Osteoblast (primary cell): ENCODE results near the gene DUSP6. TPM values are rescaled to one million over a fixed set of nuclear protein-coding genes. Genes with fewer than 3 reads are reported as not detected.

Source experiments
- DNase-seq: peaks from one replicate; pipeline ENCODE4 v3.0.0; 2011; ENCODE audit warnings: low spot score, mixed read lengths; ENCODE audit not compliant: insufficient read length; ENCODE audit errors: missing footprints
- H2AFZ ChIP-seq: 2 replicates; pipeline ENCODE4 v1.6.0; 2011; ENCODE audit warnings: mild to moderate bottlenecking, low read length
- H3K27ac ChIP-seq: 2 replicates; pipeline ENCODE4 v1.5.1; 2011; ENCODE audit warnings: mild to moderate bottlenecking, low read depth, low read length, moderate library complexity
- H3K27me3 ChIP-seq: 2 replicates; pipeline ENCODE4 v1.6.0; 2012; ENCODE audit warnings: mild to moderate bottlenecking, control low read depth, inconsistent platforms, low read length, moderate library complexity; ENCODE audit not compliant: insufficient read depth
- H3K36me3 ChIP-seq: 2 replicates; pipeline ENCODE4 v1.5.1; 2011; ENCODE audit warnings: mild to moderate bottlenecking, low read length, control low read depth, moderate library complexity; ENCODE audit not compliant: insufficient read depth
- H3K4me1 ChIP-seq: 2 replicates; pipeline ENCODE4 v1.5.1; 2011; ENCODE audit warnings: mild to moderate bottlenecking, low read length, control low read depth, moderate library complexity; ENCODE audit not compliant: insufficient read depth
- H3K4me2 ChIP-seq: 2 replicates; pipeline ENCODE4 v1.6.0; 2011; ENCODE audit warnings: mild to moderate bottlenecking, low read length; ENCODE audit not compliant: insufficient read depth
- H3K4me3 ChIP-seq: fragments of 200-600 bp; sonication (generic); 3 replicates; pipeline ENCODE4 v1.5.1; 2012; ENCODE audit warnings: mild to moderate bottlenecking, low read length, inconsistent platforms; ENCODE audit not compliant: insufficient read depth
- H3K79me2 ChIP-seq: 2 replicates; pipeline ENCODE4 v1.6.0; 2012; ENCODE audit warnings: mild to moderate bottlenecking, low read length, control low read depth, inconsistent platforms; ENCODE audit not compliant: insufficient read depth
- H3K9me3 ChIP-seq: 2 replicates; pipeline ENCODE4 v1.5.1; 2011; ENCODE audit warnings: low read depth, low read length, control low read depth
- H4K20me1 ChIP-seq: 2 replicates; pipeline ENCODE4 v1.6.0; 2012; ENCODE audit warnings: mild to moderate bottlenecking, low read length, control low read depth; ENCODE audit not compliant: insufficient read depth
- CTCF ChIP-seq: IDR thresholded peaks from 2 replicates; pipeline ENCODE4 v1.5.1; 2011; ENCODE audit warnings: mild to moderate bottlenecking, low read depth, low read length, moderate library complexity; ENCODE audit errors: extremely low read depth
- total RNA-seq: library from RNA; depleted of rRNA; stranded (reverse); fragments of >200 nt; gene quantifications from 2 replicates; pipeline ENCODE4 v1.2.3, GENCODE V29; 2012

DUSP6 gene
- total RNA-seq, 1 donor, result 30.0 TPM

- H2AFZ ChIP-seq, result no peak overlapping the region
- H3K36me3 ChIP-seq, result no peaks in the 10 kb centered on the region
- no peak overlapping the region for H3K4me3 ChIP-seq
- DNase-seq, result no peak
- no peaks in the 10 kb centered on the region for H3K79me2 ChIP-seq
- no peaks in the 10 kb centered on the region for H4K20me1 ChIP-seq
- H3K9me3 ChIP-seq, result no peaks in the 10 kb centered on the region
- no peak for TF ChIP-seq CTCF
- peak overlapping the region; percentile 1 for H3K27ac ChIP-seq
- H3K4me2 ChIP-seq, result peak overlapping the region; percentile 10
- no peaks in the 10 kb centered on the region for H3K27me3 ChIP-seq
- peaks cover 46% of the 10 kb centered on the region for H3K4me1 ChIP-seq
Observed at GRCh38 chr12:89370850-89371249, 18.5 kb upstream of the DUSP6 start.

DNA sequence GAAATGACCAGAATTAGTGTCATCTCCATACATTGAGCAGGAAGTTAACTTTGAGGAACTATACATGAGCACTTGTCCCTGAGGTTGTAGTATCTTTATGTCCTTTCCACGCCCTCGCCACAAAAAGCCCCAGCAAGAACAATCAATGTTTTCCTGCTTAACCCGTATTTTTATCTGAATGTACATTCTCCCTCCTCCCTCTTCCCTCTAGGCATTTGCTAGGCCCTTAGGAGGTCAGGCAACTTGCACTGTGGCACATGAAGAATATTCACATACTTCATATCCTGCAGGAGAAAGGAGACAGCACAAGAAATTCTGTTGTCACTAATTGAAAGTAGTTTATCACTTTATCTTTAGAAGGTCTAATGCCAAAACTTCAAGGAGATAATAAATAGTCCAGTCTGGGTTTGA is 18.1 kb upstream of the DUSP6 start:
- H2AFZ ChIP-seq, result no peak overlapping the region
- no peaks in the 10 kb centered on the region for H4K20me1 ChIP-seq
- no peaks in the 10 kb centered on the region for H3K36me3 ChIP-seq
- DNase-seq, result no peak
- H3K4me1 ChIP-seq, result peaks cover 42% of the 10 kb centered on the region
- H3K4me3 ChIP-seq, result no peak overlapping the region
- H3K27ac ChIP-seq, result peak overlapping the region; percentile 1
- H3K4me2 ChIP-seq, result peak overlapping the region; percentile 10
- H3K27me3 ChIP-seq, result no peaks in the 10 kb centered on the region
- H3K79me2 ChIP-seq, result no peaks in the 10 kb centered on the region
- TF ChIP-seq CTCF, result no peak
- H3K9me3 ChIP-seq, result no peaks in the 10 kb centered on the region

GRCh38 chr12:89369166-89369565 is 16.9 kb upstream of the DUSP6 start:
- Histone ChIP-seq H3K79me2 (no peaks in the 10 kb centered on the region), H3K4me3 (no peak overlapping the region), H3K9me3 (no peaks in the 10 kb centered on the region), H3K27ac (no peak overlapping the region), H3K4me1 (peaks cover 31% of the 10 kb centered on the region), H4K20me1 (no peaks in the 10 kb centered on the region), H3K36me3 (no peaks in the 10 kb centered on the region), H3K4me2 (no peak overlapping the region), H2AFZ (no peak overlapping the region), H3K27me3 (no peaks in the 10 kb centered on the region)
- DNase-seq, result no peak
- no peak for TF ChIP-seq CTCF

DNA sequence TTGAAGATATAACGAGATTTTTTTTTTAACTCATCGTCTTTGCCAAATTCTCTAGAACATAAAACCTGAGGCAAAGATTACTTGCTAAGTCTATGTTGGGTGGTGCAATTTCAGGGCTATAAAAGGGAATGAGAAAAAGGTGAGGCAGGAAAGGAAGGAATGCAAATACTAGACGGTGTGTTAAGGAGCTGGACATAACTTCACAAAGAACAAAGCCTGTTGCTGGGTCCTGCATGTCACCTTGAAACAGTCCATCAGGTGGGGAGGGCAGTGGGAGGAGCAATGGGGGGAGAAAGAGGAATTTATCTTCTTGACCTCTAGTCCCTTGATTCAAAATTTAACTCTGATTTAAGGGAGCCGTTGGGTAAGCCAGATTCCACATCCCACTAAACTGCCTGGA is 16.1 kb upstream of the DUSP6 start:
- no peak for TF ChIP-seq CTCF
- H2AFZ ChIP-seq, result no peak overlapping the region
- H3K27me3 ChIP-seq, result no peaks in the 10 kb centered on the region
- DNase-seq, result no peak
- no peak overlapping the region for H3K4me2 ChIP-seq
- peaks cover 24% of the 10 kb centered on the region for H3K4me1 ChIP-seq
- no peaks in the 10 kb centered on the region for H4K20me1 ChIP-seq
- H3K79me2 ChIP-seq, result no peaks in the 10 kb centered on the region
- no peak overlapping the region for H3K27ac ChIP-seq
- no peak overlapping the region for H3K4me3 ChIP-seq
- no peaks in the 10 kb centered on the region for H3K9me3 ChIP-seq
- no peaks in the 10 kb centered on the region for H3K36me3 ChIP-seq
